PC-3 (cell line): ENCODE measurements around the gene BCL6B. TPM values are rescaled to one million over a fixed set of nuclear protein-coding genes. Genes with fewer than 3 reads are reported as not detected.
A peak's percentile ranks its signal among the peaks of the same experiment; 100 is the strongest.

Experiments
- ATAC-seq: fragments of 200-7000 bp; cut with Tn5 transposase; 2 replicates; pipeline ENCODE4 v1.9.1; 2020; ENCODE audit warnings: mild to moderate bottlenecking, moderate library complexity
- BruUV-seq: library from RNA; stranded (reverse); fragments of 400-500 nt; replicated peaks from 2 replicates; lab custom pipeline; 2021; lab: Mats Ljungman, UMichigan
- CTCF ChIA-PET: fragments of 300-600 bp; sonication (Branson Sonifier 250); formaldehyde crosslinking; loops from one replicate; lab custom pipeline; 2022; ENCODE audit warnings: antibody characterized with exemption; lab: Charles Lee
- POLR2A ChIA-PET: fragments of 300-600 bp; sonication (Branson Sonifier 250); formaldehyde crosslinking; loops from one replicate; lab custom pipeline; 2022; ENCODE audit warnings: antibody characterized with exemption; ENCODE audit not compliant: unreplicated experiment; lab: Charles Lee
- DNase-seq: peaks from one replicate; pipeline ENCODE4 v3.0.0-alpha.2; 2015
- H2AFZ ChIP-seq: fragments of 300-600 bp; sonication (generic); 2 replicates; pipeline ENCODE4 v1.6.0; 2016; ENCODE audit warnings: antibody characterized with exemption, low read length
- H3F3A ChIP-seq: fragments of 300-600 bp; sonication (generic); one replicate; pipeline ENCODE4 v1.6.0; 2017; ENCODE audit warnings: antibody characterized with exemption, low read length, control low read depth, mild to moderate bottlenecking; ENCODE audit not compliant: unreplicated experiment
- H3K27ac ChIP-seq: fragments of 300-600 bp; sonication (generic); 2 replicates; pipeline ENCODE4 v1.5.1; 2016; ENCODE audit warnings: mild to moderate bottlenecking, low read length
- H3K27me3 ChIP-seq: fragments of 300-600 bp; sonication (generic); 2 replicates; pipeline ENCODE4 v1.6.1; 2016; ENCODE audit warnings: low read length, mixed read lengths
- H3K36me3 ChIP-seq: fragments of 300-600 bp; sonication (generic); 2 replicates; pipeline ENCODE4 v1.6.1; 2016; ENCODE audit warnings: low read depth, mixed run types, low read length, mixed read lengths
- H3K4me1 ChIP-seq: fragments of 300-600 bp; sonication (generic); 2 replicates; pipeline ENCODE4 v1.5.1; 2016; ENCODE audit warnings: low read length; ENCODE audit not compliant: insufficient read depth
- H3K4me2 ChIP-seq: fragments of 300-600 bp; sonication (generic); 2 replicates; pipeline ENCODE4 v1.6.0; 2016; ENCODE audit warnings: low read length
- H3K4me3 ChIP-seq: fragments of 300-600 bp; sonication (generic); 2 replicates; pipeline ENCODE4 v1.5.1; 2016; ENCODE audit warnings: mild to moderate bottlenecking, low read length, mixed read lengths
- H3K79me2 ChIP-seq: fragments of 300-600 bp; sonication (generic); 2 replicates; pipeline ENCODE4 v1.6.1; 2017; ENCODE audit warnings: low read length, mixed read lengths
- H3K9ac ChIP-seq: fragments of 300-600 bp; sonication (generic); 2 replicates; pipeline ENCODE4 v1.6.0; 2016; ENCODE audit warnings: mild to moderate bottlenecking, low read length
- H3K9me2 ChIP-seq: fragments of 300-600 bp; sonication (generic); replicated peaks from 2 replicates; pipeline ENCODE4 v1.6.1; 2016; ENCODE audit warnings: mixed run types, low read length, mixed read lengths
- H3K9me3 ChIP-seq: fragments of 300-600 bp; sonication (generic); 2 replicates; pipeline ENCODE4 v1.6.1; 2016; ENCODE audit warnings: low read length, mixed read lengths
- H4K20me1 ChIP-seq: fragments of 300-600 bp; sonication (generic); 2 replicates; pipeline ENCODE4 v1.6.1; 2016; ENCODE audit warnings: low read length, mixed read lengths
- CTCF ChIP-seq: fragments of 300-600 bp; sonication (generic); conservative IDR thresholded peaks from 2 replicates; pipeline ENCODE4 v1.5.1; 2017; ENCODE audit warnings: antibody characterized with exemption, low read depth, mild to moderate bottlenecking, low read length
- EZH2 ChIP-seq: fragments of 300-600 bp; sonication (generic); IDR thresholded peaks from one replicate; pipeline ENCODE4 v1.6.1; 2017; ENCODE audit warnings: antibody characterized with exemption, mild to moderate bottlenecking, low read length; ENCODE audit not compliant: unreplicated experiment
- EZH2phosphoT487 ChIP-seq: fragments of 300-600 bp; sonication (generic); IDR thresholded peaks from 2 replicates; pipeline ENCODE4 v1.6.1; 2018; ENCODE audit warnings: mild to moderate bottlenecking, antibody characterized with exemption, low read length, borderline replicate concordance
- intact Hi-C: fragments of 100-400 bp; cut with micrococcal nuclease; formaldehyde crosslinking; loops from 2 replicates; pipeline ENCODE4 v1.9.0; 2023
- total RNA-seq: library from RNA; depleted of rRNA; stranded (reverse); fragments of >200 nt; gene quantifications from 2 replicates; pipeline ENCODE4 v1.2.3, GENCODE V29; 2014

The BCL6B gene
- total RNA-seq, 1 experiment from 2014 or later = not detected

- ATAC-seq (peak; percentile 73), DNase-seq (peak; percentile 73)
- ChIA-PET POLR2A (interaction anchor here (0.9 kb wide), 1 partner anchor 13 kb away, joined by 3 read pairs; the partner anchor contains the start of gene SLC16A13), CTCF (no interaction called here)
- H3K9me2 ChIP-seq = no peaks in the 10 kb centered on the region
- no peaks in the 10 kb centered on the region for H3F3A ChIP-seq
- peaks cover 12% of the 10 kb centered on the region; the same call in 1 of the 2 replicates for H3K4me1 ChIP-seq
- H3K4me2 ChIP-seq = peak overlapping the region; percentile 82
- peak; percentile 79 for TF ChIP-seq CTCF
- TF ChIP-seq EZH2 = no peak
- H3K36me3 ChIP-seq = no peaks in the 10 kb centered on the region
- H2AFZ ChIP-seq = peak overlapping the region; percentile 92
- no peaks in the 10 kb centered on the region for H3K79me2 ChIP-seq
- no TSS peak for BruUV-seq
- no peak overlapping the region for H3K27ac ChIP-seq
- H3K27me3 ChIP-seq = no peaks in the 10 kb centered on the region
- peak overlapping the region; percentile 54 for H3K4me3 ChIP-seq
- H3K9ac ChIP-seq = peak overlapping the region; percentile 42
- no peaks in the 10 kb centered on the region for H4K20me1 ChIP-seq
- H3K9me3 ChIP-seq = no peaks in the 10 kb centered on the region
- intact Hi-C loops = loop anchor here (1.0 to 5.0 kb wide), 3 partner anchors 111 to 355 kb away; no protein-coding TSS in a partner anchor
These were observed 664 bp upstream of the BCL6B start for GRCh38 chr17:7021993-7022778.

DNA sequence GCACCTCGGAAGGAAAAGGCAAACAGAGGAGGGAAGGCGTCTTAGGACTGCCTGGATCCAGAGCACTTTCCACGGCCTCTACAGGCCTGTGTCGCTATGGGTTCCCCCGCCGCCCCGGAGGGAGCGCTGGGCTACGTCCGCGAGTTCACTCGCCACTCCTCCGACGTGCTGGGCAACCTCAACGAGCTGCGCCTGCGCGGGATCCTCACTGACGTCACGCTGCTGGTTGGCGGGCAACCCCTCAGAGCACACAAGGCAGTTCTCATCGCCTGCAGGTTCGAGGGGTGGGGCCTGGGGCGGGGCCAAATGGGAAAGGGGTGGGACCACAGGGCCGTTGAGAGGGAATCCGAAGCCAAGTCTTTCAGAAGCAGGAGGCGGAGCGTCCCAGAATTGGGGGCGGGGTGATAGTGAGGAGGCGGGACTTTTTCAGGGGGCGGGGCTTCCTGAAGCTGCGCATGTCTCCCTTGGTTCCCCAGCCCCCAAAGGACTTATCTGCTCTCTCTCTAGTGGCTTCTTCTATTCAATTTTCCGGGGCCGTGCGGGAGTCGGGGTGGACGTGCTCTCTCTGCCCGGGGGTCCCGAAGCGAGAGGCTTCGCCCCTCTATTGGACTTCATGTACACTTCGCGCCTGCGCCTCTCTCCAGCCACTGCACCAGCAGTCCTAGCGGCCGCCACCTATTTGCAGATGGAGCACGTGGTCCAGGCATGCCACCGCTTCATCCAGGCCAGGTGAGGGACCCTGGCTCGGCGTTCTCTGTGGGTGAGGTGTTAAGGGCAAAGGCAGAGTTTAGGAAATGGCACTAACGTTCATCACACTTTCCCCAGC lies 939 bp downstream of the BCL6B start:
- TF ChIP-seq CTCF (no peak), EZH2 (no peak), EZH2phosphoT487 (no peak)
- Histone ChIP-seq H3K4me2 (no peak overlapping the region), H3K36me3 (no peaks in the 10 kb centered on the region), H3K27ac (no peak overlapping the region), H3K4me3 (no peak overlapping the region), H3K79me2 (no peaks in the 10 kb centered on the region), H3K9ac (no peak overlapping the region), H3K9me2 (no peaks in the 10 kb centered on the region), H3K27me3 (no peaks in the 10 kb centered on the region), H3F3A (no peaks in the 10 kb centered on the region), H3K9me3 (no peaks in the 10 kb centered on the region), H4K20me1 (no peaks in the 10 kb centered on the region), H2AFZ (no peak overlapping the region), H3K4me1 (peaks cover 12% of the 10 kb centered on the region; the same call in 1 of the 2 replicates)
- ATAC-seq = peak; percentile 38
- intact Hi-C loops = loop anchor here (5.0 kb wide), 2 partner anchors 181 to 356 kb away; no protein-coding TSS in a partner anchor
- peak; percentile 42 for DNase-seq
- CTCF ChIA-PET = no interaction called here
- BruUV-seq = no TSS peak
- POLR2A ChIA-PET = no interaction called here
